ENCODE data around the gene SEC22C.
A peak's percentile ranks its signal among the peaks of the same experiment; 100 is the strongest.

The SEC22C gene

DNA sequence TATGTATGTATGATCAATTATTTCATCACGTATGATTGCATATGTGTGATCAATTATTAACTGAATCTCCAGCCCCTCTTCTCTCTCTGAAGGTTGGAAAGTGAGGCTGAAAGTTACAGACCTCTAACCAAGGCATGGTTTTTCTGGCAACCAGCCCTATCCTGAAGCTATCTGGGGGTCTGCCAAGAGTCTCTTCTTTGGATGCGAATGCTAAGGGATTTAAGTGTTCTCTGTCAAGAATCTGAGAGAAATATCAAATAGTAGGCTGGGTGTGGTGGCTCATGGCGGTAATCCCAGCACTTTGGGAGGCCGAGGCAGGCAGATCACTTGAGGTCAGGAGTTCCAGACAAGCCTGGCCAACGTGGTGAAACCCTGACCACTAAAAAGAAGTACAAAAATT is 26.8 kb upstream of the SEC22C start:
- H3K4me3 ChIP-seq (ENCODE audit: low read depth, low read length), result no peak overlapping the region
- H3K9ac ChIP-seq, result no peak overlapping the region
- H2AFZ ChIP-seq, result no peak overlapping the region
- H3K79me2 ChIP-seq, result peaks cover 66% of the 10 kb centered on the region
- H3K4me2 ChIP-seq (ENCODE audit: low read length), result no peak overlapping the region
- no peaks in the 10 kb centered on the region for H3K27me3 ChIP-seq (ENCODE audit: control insufficient read depth, insufficient read depth, low read length)
- H3K4me1 ChIP-seq, result peaks cover 4% of the 10 kb centered on the region
- no peaks in the 10 kb centered on the region for H3K9me3 ChIP-seq (ENCODE audit: control insufficient read depth, low read length)
- H3K27ac ChIP-seq, result no peak overlapping the region
- TF ChIP-seq, protein P1, sequence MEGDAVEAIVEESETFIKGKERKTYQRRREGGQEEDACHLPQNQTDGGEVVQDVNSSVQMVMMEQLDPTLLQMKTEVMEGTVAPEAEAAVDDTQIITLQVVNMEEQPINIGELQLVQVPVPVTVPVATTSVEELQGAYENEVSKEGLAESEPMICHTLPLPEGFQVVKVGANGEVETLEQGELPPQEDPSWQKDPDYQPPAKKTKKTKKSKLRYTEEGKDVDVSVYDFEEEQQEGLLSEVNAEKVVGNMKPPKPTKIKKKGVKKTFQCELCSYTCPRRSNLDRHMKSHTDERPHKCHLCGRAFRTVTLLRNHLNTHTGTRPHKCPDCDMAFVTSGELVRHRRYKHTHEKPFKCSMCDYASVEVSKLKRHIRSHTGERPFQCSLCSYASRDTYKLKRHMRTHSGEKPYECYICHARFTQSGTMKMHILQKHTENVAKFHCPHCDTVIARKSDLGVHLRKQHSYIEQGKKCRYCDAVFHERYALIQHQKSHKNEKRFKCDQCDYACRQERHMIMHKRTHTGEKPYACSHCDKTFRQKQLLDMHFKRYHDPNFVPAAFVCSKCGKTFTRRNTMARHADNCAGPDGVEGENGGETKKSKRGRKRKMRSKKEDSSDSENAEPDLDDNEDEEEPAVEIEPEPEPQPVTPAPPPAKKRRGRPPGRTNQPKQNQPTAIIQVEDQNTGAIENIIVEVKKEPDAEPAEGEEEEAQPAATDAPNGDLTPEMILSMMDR (IDR thresholded peaks at IDR 0.05), result no peak
- no peaks in the 10 kb centered on the region for H3K36me3 ChIP-seq (ENCODE audit: control insufficient read depth, insufficient read depth, low read length)

DNA sequence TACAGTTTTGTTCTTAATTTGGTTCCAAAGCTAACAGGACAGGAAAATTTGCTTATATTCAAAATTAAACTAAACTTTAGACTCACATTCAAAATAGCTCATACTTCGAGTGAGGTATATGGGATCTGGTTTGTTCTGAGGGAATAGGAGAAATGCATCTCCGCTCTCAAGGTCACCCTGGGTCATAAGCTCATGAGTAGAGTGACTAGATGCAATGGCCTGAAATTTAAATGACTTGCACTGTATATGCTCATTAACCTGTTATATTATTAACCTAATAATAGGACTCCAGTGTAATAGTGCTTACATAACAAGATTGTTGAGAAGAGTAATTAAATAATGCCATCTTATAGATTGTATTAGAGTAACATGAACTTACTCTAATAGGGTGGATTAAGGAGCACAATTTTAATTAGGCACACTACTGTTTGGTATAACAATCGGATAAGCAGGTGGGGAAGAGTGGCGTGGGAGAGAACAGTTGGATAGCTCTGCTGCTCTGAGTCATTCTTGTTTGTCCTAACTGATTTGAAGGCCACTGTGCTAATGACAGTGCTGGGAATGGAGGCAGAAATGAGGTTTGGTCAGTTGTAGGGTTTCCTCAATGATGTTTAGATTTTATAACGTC is 23.9 kb upstream of the SEC22C start:
- H3K27ac ChIP-seq, result no peak overlapping the region
- H3K36me3 ChIP-seq (ENCODE audit: control insufficient read depth, insufficient read depth, low read length), result no peaks in the 10 kb centered on the region
- no peaks in the 10 kb centered on the region for H3K27me3 ChIP-seq (ENCODE audit: control insufficient read depth, insufficient read depth, low read length)
- H3K79me2 ChIP-seq, result peaks cover 63% of the 10 kb centered on the region
- no peak overlapping the region for H2AFZ ChIP-seq
- no peak overlapping the region for H3K4me2 ChIP-seq (ENCODE audit: low read length)
- TF ChIP-seq, protein P1 (IDR thresholded peaks at IDR 0.05), result no peak
- H3K9me3 ChIP-seq (ENCODE audit: control insufficient read depth, low read length), result no peaks in the 10 kb centered on the region
- no peak overlapping the region for H3K4me3 ChIP-seq (ENCODE audit: low read depth, low read length)
- no peak overlapping the region for H3K9ac ChIP-seq
- H3K4me1 ChIP-seq, result peaks cover 7% of the 10 kb centered on the region

DNA sequence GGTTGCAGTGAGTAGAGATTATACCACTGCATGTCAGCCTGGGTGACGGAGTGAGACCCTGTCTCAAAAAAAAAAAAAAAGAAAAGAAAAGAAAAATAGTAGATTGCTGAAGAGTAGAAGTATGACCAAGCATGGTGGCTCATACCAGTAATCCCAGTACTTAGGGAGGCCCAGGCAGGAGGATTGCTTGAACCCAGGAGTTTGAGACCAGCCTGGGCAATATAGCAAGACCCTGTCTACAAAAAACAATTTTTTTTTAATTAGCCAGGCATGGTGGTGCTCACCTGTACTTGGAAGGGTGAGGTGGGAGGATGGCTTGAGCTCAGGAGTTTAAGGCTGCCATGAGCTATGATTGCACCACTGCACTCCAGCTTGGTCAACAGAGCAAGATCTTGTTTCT is 21.2 kb upstream of the SEC22C start:
- no peak overlapping the region for H3K4me2 ChIP-seq (ENCODE audit: low read length)
- TF ChIP-seq, protein P1 (IDR thresholded peaks at IDR 0.05), result no peak

DNA sequence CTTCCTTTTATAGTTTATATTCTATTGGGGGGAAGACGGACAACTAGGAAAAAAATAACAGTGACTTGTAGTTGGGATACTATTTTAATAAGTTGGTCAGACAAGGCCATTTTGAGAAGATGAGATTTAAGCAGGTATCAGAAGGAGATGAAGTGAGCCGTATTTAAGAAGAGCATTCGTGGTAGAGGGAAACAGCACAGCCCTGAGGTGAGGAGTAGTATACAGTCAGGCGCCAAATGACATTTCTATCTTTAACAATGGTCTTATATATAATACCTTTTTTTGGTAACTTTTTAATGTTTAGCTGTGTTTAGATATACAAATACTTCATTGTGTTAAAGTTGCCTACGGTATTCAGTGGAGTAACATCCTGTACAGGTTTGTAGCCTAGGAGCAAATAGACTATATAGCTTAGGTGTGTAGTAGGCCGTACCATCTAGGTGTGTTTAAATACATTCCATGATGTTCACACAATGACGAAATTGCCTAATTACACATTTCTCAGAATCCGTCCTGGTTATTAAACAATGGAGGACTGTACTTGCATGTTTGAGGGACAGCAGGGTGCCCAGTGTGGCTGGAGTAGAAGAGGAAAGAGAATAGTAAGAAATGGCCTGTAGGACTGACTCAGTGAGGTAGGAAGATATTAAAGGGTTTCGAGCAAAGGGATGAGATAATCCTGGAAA is 20.3 kb upstream of the SEC22C start:
- H3K4me2 ChIP-seq (ENCODE audit: low read length), result peak overlapping the region; percentile 88
- peak overlapping the region; percentile 5 for H3K27ac ChIP-seq
- no peak overlapping the region for H2AFZ ChIP-seq
- TF ChIP-seq, protein P1 (IDR thresholded peaks at IDR 0.05), result peak; percentile 8
- peaks cover 40% of the 10 kb centered on the region for H3K79me2 ChIP-seq
- H3K9ac ChIP-seq, result no peak overlapping the region
- H3K27me3 ChIP-seq (ENCODE audit: control insufficient read depth, insufficient read depth, low read length), result no peaks in the 10 kb centered on the region
- no peaks in the 10 kb centered on the region for H3K36me3 ChIP-seq (ENCODE audit: control insufficient read depth, insufficient read depth, low read length)
- H3K4me1 ChIP-seq, result peaks cover 7% of the 10 kb centered on the region
- H3K4me3 ChIP-seq (ENCODE audit: low read depth, low read length), result peak overlapping the region; percentile 89
- no peaks in the 10 kb centered on the region for H3K9me3 ChIP-seq (ENCODE audit: control insufficient read depth, low read length)

More for the DNA sequence above, 21.2 kb upstream of the SEC22C start:
- H3K27ac ChIP-seq, result no peak overlapping the region
- peaks cover 44% of the 10 kb centered on the region for H3K79me2 ChIP-seq
- no peaks in the 10 kb centered on the region for H3K27me3 ChIP-seq (ENCODE audit: control insufficient read depth, insufficient read depth, low read length)
- no peaks in the 10 kb centered on the region for H3K36me3 ChIP-seq (ENCODE audit: control insufficient read depth, insufficient read depth, low read length)
- peaks cover 7% of the 10 kb centered on the region for H3K4me1 ChIP-seq
- no peak overlapping the region for H2AFZ ChIP-seq
- H3K9ac ChIP-seq, result no peak overlapping the region
- no peaks in the 10 kb centered on the region for H3K9me3 ChIP-seq (ENCODE audit: control insufficient read depth, low read length)
- H3K4me3 ChIP-seq (ENCODE audit: low read depth, low read length), result no peak overlapping the region

Measured in parathyroid adenoma (tissue), 2 donors.